ENCODE data around the gene SDR42E1.

Gene SDR42E1

DNA sequence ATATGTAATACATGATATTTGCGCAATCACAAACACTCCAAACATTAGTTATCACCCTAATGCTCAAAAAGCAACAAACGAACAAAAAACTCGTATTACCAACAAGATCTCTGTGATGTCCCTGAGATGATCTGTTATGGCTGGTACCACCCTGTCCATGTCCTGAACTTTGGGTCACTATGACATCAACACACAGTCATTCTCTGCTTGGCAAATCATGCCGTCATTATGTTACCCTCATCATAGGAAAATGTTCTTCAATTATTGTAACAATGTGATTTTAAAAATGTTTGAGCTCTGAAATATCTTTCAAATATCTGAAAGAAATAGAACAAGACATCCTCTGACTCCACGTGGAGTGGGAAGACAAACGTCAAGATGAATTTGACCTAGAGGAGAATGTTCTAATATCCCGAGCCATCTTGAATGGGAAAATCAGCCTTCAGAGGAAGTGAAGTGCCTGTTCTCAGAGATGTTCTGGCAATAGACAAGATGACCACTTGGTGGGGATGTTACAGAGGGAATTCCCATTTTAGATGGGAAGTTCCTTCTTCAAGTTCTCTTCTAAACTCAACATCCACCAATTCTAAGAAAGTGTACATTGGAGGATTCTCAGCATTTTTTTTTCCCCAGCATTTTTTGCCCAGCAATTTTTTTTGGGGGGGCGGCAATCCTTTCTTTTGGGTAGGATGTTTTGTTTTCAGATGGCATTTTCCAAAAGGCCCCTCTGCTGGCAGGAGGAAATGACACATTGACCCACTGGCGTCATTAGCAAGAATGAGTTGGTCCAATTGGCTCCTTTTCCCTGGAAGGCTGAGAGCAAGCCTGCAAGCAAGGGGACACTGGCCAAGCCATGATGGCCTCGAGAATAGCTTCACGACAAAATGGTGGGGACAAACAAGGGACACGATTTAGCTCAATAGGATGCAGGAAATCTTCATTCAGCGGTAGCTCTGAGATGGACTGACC lies 20.1 kb upstream of the SDR42E1 start:
- H3K4me3 ChIP-seq (replicated peaks; ENCODE audit: low read depth, low read length): no peak overlapping the region
- DNase-seq (ENCODE audit: low read depth): peak; percentile 79
- TF ChIP-seq, protein P1, sequence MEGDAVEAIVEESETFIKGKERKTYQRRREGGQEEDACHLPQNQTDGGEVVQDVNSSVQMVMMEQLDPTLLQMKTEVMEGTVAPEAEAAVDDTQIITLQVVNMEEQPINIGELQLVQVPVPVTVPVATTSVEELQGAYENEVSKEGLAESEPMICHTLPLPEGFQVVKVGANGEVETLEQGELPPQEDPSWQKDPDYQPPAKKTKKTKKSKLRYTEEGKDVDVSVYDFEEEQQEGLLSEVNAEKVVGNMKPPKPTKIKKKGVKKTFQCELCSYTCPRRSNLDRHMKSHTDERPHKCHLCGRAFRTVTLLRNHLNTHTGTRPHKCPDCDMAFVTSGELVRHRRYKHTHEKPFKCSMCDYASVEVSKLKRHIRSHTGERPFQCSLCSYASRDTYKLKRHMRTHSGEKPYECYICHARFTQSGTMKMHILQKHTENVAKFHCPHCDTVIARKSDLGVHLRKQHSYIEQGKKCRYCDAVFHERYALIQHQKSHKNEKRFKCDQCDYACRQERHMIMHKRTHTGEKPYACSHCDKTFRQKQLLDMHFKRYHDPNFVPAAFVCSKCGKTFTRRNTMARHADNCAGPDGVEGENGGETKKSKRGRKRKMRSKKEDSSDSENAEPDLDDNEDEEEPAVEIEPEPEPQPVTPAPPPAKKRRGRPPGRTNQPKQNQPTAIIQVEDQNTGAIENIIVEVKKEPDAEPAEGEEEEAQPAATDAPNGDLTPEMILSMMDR (IDR thresholded peaks at IDR 0.05; ENCODE audit: low read length, missing control alignments): peak; percentile 72

DNA sequence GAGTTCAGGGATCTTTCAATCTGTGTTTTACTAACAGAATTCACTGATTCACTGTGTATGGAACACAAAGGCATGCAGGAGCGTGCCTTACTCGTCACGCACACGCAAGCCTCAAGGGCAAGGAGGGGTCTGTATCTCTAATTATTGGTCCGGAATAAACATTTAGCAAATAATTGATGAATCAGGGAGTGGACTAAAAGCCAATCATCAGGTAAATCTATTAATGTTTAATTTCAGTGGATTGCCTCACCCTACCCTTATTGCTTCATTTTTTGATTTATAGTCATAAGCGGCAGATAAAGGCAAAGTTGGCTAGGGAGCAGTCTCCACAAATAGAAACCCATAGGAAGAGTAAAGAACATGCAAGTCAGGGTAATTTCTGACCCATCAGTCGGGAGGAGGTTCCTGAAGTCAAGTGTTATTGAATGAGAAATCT lies 16.4 kb upstream of the SDR42E1 start:
- H3K4me3 ChIP-seq (replicated peaks; ENCODE audit: low read depth, low read length): no peak overlapping the region
- TF ChIP-seq, protein P1 (IDR thresholded peaks at IDR 0.05; ENCODE audit: low read length, missing control alignments): no peak
- no peak for DNase-seq (ENCODE audit: low read depth)

- H3K4me3 ChIP-seq (replicated peaks; ENCODE audit: low read depth, low read length): no peak overlapping the region
- no peak for DNase-seq (ENCODE audit: low read depth)
- TF ChIP-seq, protein P1 (IDR thresholded peaks at IDR 0.05; ENCODE audit: low read length, missing control alignments): no peak
Observed at GRCh38 chr16:82024883-82025282, 13.6 kb upstream of the SDR42E1 start.

DNA sequence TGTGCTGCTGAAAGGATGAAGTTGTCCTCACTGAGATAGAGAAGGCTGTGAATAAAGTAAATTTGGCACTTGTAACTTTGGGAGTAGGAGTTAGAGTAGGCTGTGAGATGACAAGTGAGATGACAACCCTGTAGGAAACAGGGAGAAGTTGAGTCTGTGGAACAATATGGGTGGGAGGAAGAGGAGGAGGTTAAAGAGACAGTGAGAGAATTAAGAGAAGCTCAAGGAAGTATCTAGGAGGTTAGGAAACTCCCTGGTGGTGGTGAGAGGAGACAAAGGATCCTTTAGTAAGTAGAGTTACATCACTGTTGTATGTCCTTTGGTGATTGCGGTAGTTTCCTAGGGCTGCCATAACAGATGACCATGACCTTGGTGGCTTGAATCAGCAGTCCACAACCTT lies 13.0 kb upstream of the SDR42E1 start:
- TF ChIP-seq, protein P1 (IDR thresholded peaks at IDR 0.05; ENCODE audit: low read length, missing control alignments): no peak
- DNase-seq (ENCODE audit: low read depth): no peak
- no peak overlapping the region for H3K4me3 ChIP-seq (replicated peaks; ENCODE audit: low read depth, low read length)

DNA sequence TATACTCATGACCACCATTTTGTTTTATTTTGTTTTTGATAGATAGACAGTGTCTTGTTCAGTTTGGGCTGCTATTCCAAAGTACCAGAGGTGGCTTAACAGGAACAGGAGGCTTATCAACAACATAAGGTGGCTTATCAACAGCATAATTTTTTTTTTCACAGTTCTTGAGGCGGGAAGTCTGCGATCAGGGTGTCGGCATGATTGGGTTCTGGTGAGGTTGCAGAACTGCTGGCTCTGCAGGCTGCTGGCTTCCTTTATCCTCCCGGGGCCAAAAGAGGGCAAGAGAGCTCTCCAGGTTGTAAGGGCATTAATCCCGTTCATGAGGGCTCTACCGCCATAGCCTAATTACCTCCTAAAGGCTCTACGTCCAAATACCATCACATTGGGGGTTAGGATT lies 11.9 kb upstream of the SDR42E1 start:
- DNase-seq (ENCODE audit: low read depth): no peak
- TF ChIP-seq, protein P1 (IDR thresholded peaks at IDR 0.05; ENCODE audit: low read length, missing control alignments): no peak
- no peak overlapping the region for H3K4me3 ChIP-seq (replicated peaks; ENCODE audit: low read depth, low read length)

DNA sequence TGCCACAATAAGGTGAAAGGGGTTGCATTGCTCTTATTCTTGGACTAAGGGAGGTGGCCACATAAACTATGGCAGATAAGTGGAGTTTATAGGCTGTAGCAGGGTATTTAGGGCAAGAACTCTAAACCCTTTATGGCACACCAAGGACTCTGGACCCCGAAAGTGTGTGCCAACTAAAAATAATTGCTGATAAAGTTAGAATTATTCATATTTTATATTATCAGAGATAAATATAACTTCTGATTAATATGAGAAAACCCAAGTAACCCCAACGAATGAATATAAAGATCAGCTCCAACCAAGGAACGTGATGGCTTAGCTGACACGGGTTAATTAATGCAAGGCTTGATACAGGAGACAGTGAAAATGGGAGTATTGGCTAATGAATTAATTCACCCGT lies 8.8 kb upstream of the SDR42E1 start:
- no peak overlapping the region for H3K4me3 ChIP-seq (replicated peaks; ENCODE audit: low read depth, low read length)
- no peak for DNase-seq (ENCODE audit: low read depth)
- TF ChIP-seq, protein P1 (IDR thresholded peaks at IDR 0.05; ENCODE audit: low read length, missing control alignments): no peak

Measured in fibroblast of pulmonary artery (primary cell).